Heart right ventricle (tissue), 16 donors: ENCODE results near the gene HSPA12A. TPM values are rescaled to one million over a fixed set of nuclear protein-coding genes. Genes with fewer than 3 reads are reported as not detected.

Source experiments
- ATAC-seq, 8 donors: fragments of 200-7000 bp; cut with Tn5 transposase; one replicate each; pipeline ENCODE4 v1.9.1; 2020; ENCODE audit warnings: mild to moderate bottlenecking in 8 of 8, moderate library complexity in 8 of 8, moderate number of reproducible peaks in 1 of 8
- DNase-seq, 2 donors: peaks; one replicate each; pipeline ENCODE4 v3.0.0-alpha.2; 2020
- H3K27ac ChIP-seq, 10 donors: fragments of 200-600 bp; sonication (generic) in 2 of 10; one replicate each; pipeline versions ENCODE4 v1.5.0 to v1.8.0; 2020 to 2022; ENCODE audit warnings: mild to moderate bottlenecking in 3 of 10
- H3K27me3 ChIP-seq, 7 donors: fragments of 200-600 bp; one replicate each; pipeline ENCODE4 v1.8.0; 2021 to 2022; ENCODE audit warnings: mild to moderate bottlenecking in 2 of 7
- H3K36me3 ChIP-seq, 9 donors: fragments of 200-600 bp; sonication (generic) in 1 of 9; one replicate each; pipeline versions ENCODE4 v1.5.0 to v1.8.0; 2020 to 2022; ENCODE audit warnings: mild to moderate bottlenecking in 2 of 9
- H3K4me1 ChIP-seq, 9 donors: fragments of 200-600 bp; sonication (generic) in 1 of 9; one replicate each; pipeline versions ENCODE4 v1.5.0 to v1.8.0; 2020 to 2022; ENCODE audit warnings: mild to moderate bottlenecking in 4 of 9
- H3K4me3 ChIP-seq, 10 donors: fragments of 200-600 bp; sonication (generic) in 2 of 10; one replicate each; pipeline versions ENCODE4 v1.5.0 to v1.8.0; 2020 to 2022; ENCODE audit warnings: mild to moderate bottlenecking in 7 of 10, moderate library complexity in 2 of 10
- H3K9me3 ChIP-seq, 11 donors: fragments of 200-600 bp in 10 of 11; sonication (generic) in 2 of 11; one replicate each; pipeline versions ENCODE4 v1.5.0 to v1.8.0; 2013 to 2022; ENCODE audit warnings: mild to moderate bottlenecking in 2 of 11, control low read depth in 1 of 11, moderate library complexity in 1 of 11
- WGBS, 2 donors: extraction: QIAGEN DNeasy Blood & Tissue Kit; methylation state at CpG; one replicate each; pipeline ENCODE4 v1.1.7; 2013; ENCODE audit warnings: inconsistent platforms in 1 of 2; 5-methylcytosine and 5-hydroxymethylcytosine counted together
- intact Hi-C, 10 donors: fragments of 100-400 bp; cut with DNase I; formaldehyde crosslinking; loops; one replicate each; pipeline versions ENCODE4 v1.11.1 to v1.14.2; 2022
- polyA plus RNA-seq, 2 donors: library from polyadenylated mRNA; stranded (reverse); fragments of 200-250 nt; gene quantifications; one replicate each; pipeline ENCODE4 v1.2.3, GENCODE V29; 2013
- total RNA-seq, 10 donors: library from RNA; stranded (reverse); fragmentation: NEBNext Ultra II Directional in 3 of 10; extraction: Animal tissue kit (Norgen Biotek cat#: 25700) in 3 of 10; gene quantifications; one replicate each; pipeline versions ENCODE4 v1.2.1 to v1.2.4, GENCODE V29; 2021 to 2023
- TF ChIP-seq, protein P1 (sequence below), 9 donors: fragments of 200-600 bp; sonication (generic) in 2 of 9; IDR thresholded peaks; one replicate each; pipeline versions ENCODE4 v1.5.0 to v1.8.0; 2021 to 2022; ENCODE audit warnings: antibody characterized with exemption in 9 of 9, mild to moderate bottlenecking in 5 of 9, moderate library complexity in 1 of 9
- donor health status: Arrhythmogenic right ventricular cardiomyopathy.
- donor health status: ischemic (EF 13 %, LVEDD 7.1; RV severe dilation, severe dysfunction).
- donor health status: healthy with polysubstance abuse.
- donor health status: DM: no; HTN: yes; CAD: no.
- donor health status: DM: no; HTN: no; CAD: no.
- donor health status: ischemic (EF 25% LVEDD 6.9; RV normal size, moderate dysfunction).
- donor health status: ischemic (EF 25% LVEDD 5.7; RV mildly dilated, moderate dysfunction).
- donor health status: healthy.
- donor health status: DM: yes; HTN: yes; CAD: no.
- donor health status: Ischemic cardiomyopathy.
- donor health status: ischemic (EF 35%, LVEDD 5.7; RV mildly dilated, moderate dysfunction).
- donor health status: nonischemic (EF 11% LVEDD 7.7; RV severe dilation, severe dysfunction).
- donor health status: DM: yes; HTN: yes; CAD: no.
- donor health status: PGD.
- donor health status: ischemic (EF 29% LVEDD 5.4; RV normal size, mild dysfunction).
- donor health status: nonischemic (EF 23%, LVEDD 6.1; RV moderate dilation, normal function).

The HSPA12A gene
- total and polyA plus RNA-seq, 12 donors = 5.1 to 18.1 (median 10.2) TPM

DNA sequence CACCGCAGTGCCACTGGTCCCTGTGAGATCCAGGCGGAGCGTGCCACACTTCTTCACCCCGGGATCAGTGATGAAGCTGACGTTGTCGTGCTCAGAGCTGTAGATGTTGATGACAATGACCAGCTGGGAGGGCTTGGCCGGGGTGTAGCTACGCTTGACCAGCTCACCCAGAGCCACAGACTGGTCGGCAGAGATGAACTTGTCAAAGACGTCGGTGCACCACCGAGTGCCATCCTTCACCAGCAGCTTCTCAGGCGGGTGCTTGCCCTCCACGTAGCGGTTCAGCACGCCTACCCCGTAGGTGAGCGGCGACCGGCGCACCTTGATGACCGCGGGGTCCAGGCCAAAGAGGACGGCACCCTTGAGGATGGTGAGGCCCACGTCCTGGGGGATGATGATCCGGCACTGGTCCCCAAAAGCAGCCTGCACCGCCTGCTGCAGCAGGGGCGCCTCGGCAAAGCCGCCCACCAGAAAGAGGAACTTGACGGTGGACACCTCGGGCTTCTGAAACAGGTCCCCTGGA is 67.4 kb downstream of the HSPA12A start:
- H3K27ac ChIP-seq = no peak overlapping the region
- H3K9me3 ChIP-seq = no peaks in the 10 kb centered on the region
- H3K4me1 ChIP-seq = no peaks in the 10 kb centered on the region
- 94% methylated on average over 32 of the region's 32 CpGs for WGBS, 2 donors
- H3K36me3 ChIP-seq = peaks cover 0 to 46% (median 0%) of the 10 kb centered on the region in 9 donors
- TF ChIP-seq, protein P1, sequence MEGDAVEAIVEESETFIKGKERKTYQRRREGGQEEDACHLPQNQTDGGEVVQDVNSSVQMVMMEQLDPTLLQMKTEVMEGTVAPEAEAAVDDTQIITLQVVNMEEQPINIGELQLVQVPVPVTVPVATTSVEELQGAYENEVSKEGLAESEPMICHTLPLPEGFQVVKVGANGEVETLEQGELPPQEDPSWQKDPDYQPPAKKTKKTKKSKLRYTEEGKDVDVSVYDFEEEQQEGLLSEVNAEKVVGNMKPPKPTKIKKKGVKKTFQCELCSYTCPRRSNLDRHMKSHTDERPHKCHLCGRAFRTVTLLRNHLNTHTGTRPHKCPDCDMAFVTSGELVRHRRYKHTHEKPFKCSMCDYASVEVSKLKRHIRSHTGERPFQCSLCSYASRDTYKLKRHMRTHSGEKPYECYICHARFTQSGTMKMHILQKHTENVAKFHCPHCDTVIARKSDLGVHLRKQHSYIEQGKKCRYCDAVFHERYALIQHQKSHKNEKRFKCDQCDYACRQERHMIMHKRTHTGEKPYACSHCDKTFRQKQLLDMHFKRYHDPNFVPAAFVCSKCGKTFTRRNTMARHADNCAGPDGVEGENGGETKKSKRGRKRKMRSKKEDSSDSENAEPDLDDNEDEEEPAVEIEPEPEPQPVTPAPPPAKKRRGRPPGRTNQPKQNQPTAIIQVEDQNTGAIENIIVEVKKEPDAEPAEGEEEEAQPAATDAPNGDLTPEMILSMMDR (IDR thresholded peaks at IDR 0.05) = no peak
- H3K4me3 ChIP-seq = no peak overlapping the region
- peaks cover 0 to 10% (median 8%) of the 10 kb centered on the region in 7 donors for H3K27me3 ChIP-seq
- intact Hi-C loops = loop anchor here in 3 of 10 donors (5.0 to 10.0 kb wide), 2 partner anchors 497 to 500 kb away; no protein-coding TSS in a partner anchor
- ATAC-seq (peak in 1 of 8 donors; percentile 13), DNase-seq (no peak)

DNA sequence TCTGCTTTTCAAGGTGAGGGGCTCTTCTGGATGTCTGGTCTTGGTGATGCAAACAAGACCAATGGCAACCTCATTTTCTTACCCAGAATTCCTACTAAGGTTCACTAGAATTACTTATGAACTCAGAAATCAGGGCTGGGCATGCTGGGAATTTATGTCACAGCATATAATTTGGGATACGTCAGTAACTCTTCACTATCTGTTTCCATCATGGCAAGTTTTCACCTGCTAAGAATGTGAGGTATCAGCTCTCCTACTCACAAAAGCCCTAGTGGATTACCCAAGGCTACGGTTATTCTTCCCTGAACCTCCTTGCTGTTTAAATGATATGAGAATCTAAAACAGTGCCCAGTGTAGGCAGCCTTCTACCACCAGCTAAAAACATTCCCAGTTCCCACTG is 68.5 kb downstream of the HSPA12A start:
- H3K4me1 ChIP-seq = no peaks in the 10 kb centered on the region
- DNase-seq = no peak
- no peak for ATAC-seq
- 83 to 84% methylated on average over 2 of the region's 2 CpGs for WGBS, 2 donors
- H3K27me3 ChIP-seq = peaks cover 0 to 20% (median 18%) of the 10 kb centered on the region in 7 donors
- no peaks in the 10 kb centered on the region for H3K9me3 ChIP-seq
- H3K27ac ChIP-seq = no peak overlapping the region
- TF ChIP-seq, protein P1 (IDR thresholded peaks at IDR 0.05) = no peak
- H3K36me3 ChIP-seq = peaks cover 0 to 45% (median 0%) of the 10 kb centered on the region in 9 donors
- intact Hi-C loops = loop anchor here in 2 of 10 donors (10.0 kb wide), 1 partner anchor 501 kb away; no protein-coding TSS in a partner anchor
- H3K4me3 ChIP-seq = no peak overlapping the region

DNA sequence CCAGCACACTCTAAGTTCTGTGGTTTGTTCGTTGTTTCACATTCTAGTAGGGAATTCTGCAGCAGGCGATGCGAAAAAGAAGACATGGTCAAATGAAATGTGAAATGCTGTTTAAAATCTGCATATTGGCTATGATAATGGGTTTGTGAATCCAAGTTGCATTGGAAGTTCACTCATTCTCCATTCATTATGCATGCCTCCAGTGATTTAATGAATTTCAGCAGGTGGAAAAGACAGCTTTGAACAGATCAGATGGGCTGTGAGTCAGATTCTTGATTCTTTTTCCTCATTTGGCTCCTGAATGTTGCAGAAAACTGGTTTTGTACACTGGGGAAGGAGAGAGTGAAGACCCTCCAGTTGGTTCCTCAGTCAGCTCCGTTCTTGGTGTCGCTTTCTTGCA is 69.5 kb downstream of the HSPA12A start:
- peaks cover 0 to 24% (median 18%) of the 10 kb centered on the region in 7 donors for H3K27me3 ChIP-seq
- no peak overlapping the region for H3K27ac ChIP-seq
- ATAC-seq (no peak), DNase-seq (no peak)
- 95% methylated on average over 5 of the region's 5 CpGs for WGBS, 2 donors
- H3K4me1 ChIP-seq = no peaks in the 10 kb centered on the region
- no peaks in the 10 kb centered on the region for H3K9me3 ChIP-seq
- H3K36me3 ChIP-seq = peaks cover 0 to 45% (median 0%) of the 10 kb centered on the region in 9 donors
- intact Hi-C loops = loop anchor here in 2 of 10 donors (10.0 kb wide), 1 partner anchor 502 kb away; no protein-coding TSS in a partner anchor
- TF ChIP-seq, protein P1 (IDR thresholded peaks at IDR 0.05) = no peak
- H3K4me3 ChIP-seq = no peak overlapping the region

DNA sequence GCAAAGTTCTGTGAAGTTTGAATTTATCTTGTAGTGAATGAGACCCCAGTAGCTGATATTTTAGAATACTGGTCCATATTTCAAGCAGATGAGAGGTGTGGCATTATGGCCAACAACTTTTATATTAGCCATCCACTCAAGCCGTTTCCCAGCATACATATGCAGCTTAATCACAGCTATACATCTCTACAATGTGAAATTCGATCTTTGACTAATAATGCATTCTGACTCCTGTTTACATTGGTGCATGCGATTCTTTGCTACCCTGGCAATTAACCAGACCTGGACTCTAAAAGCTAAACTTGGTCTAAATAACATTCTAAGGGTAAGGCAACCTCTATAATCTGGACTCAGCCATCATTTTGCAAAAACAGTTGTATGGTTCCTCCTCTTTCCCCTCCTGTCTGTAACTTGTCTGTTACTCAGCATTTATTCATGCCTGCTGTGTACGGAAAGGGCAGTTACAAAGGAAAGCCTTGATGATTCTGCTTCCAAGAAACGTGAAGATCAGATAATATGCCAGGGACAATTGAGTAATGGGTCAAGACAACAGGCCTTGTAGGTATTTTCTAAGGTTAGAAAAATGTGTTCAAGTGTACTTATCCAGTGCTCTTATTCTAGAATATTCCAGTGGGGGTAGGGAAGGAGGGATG is 71.0 kb downstream of the HSPA12A start:
- ATAC-seq (no peak), DNase-seq (no peak)
- Histone ChIP-seq H3K4me3 (no peak overlapping the region), H3K27me3 (peaks cover 0 to 29% (median 18%) of the 10 kb centered on the region in 7 donors), H3K4me1 (no peaks in the 10 kb centered on the region), H3K9me3 (peaks cover 0 to 7% (median 0%) of the 10 kb centered on the region in 11 donors), H3K27ac (no peak overlapping the region), H3K36me3 (peaks cover 0 to 33% (median 0%) of the 10 kb centered on the region in 9 donors)
- TF ChIP-seq, protein P1 (IDR thresholded peaks at IDR 0.05) = no peak
- intact Hi-C loops = loop anchor here in 2 of 10 donors (10.0 kb wide), 1 partner anchor 503 kb away; no protein-coding TSS in a partner anchor
- WGBS, 2 donors = 76 to 84% methylated on average over 5 of the region's 5 CpGs
